ENCODE data around the gene FBXL2. TPM values are rescaled to one million over a fixed set of nuclear protein-coding genes. Genes with fewer than 3 reads are reported as not detected.

FBXL2 gene
- 21.4 TPM for total RNA-seq (ENCODE audit: unreplicated experiment)
- long read RNA-seq, transcript FBXL2-216 (15 exons, 3,847 nt), result major isoform, 16 of 20 reads
- long read RNA-seq, partial matches to known transcripts, result 2 of 20 reads
- long read RNA-seq, other reads (novel, unspliced or antisense), result 2 of 20 reads

GRCh38 chr3:33277193-33277882 lies at the start of gene FBXL2:
Gene FBXL2, plus strand, starts transcription at chr3:33277442. Its CDS starts 71 bp downstream, at chr3:33277513.
- Mint-ChIP-seq H3K27ac (ENCODE audit: unreplicated experiment) (peak within 1 kb of the TSS; percentile 31), H3K9me3 (ENCODE audit: unreplicated experiment) (peaks cover 3% of the 10 kb centered on the region), H3K36me3 (ENCODE audit: unreplicated experiment) (no peaks in the 10 kb centered on the region), H3K27me3 (ENCODE audit: unreplicated experiment) (peaks cover 2% of the 10 kb centered on the region), H3K4me1 (ENCODE audit: low read depth, unreplicated experiment) (no peaks in the 10 kb centered on the region), H3K4me3 (ENCODE audit: unreplicated experiment) (peak within 1 kb of the TSS; percentile 83)
- DNase-seq, result peak; percentile 97
- peak; percentile 15 for TF ChIP-seq CTCF (IDR thresholded peaks at IDR 0.05; ENCODE audit: partially characterized antibody, unreplicated experiment)

GRCh38 chr3:33229066-33229465 lies 48.2 kb upstream of the FBXL2 start:
- Mint-ChIP-seq H3K27ac (ENCODE audit: unreplicated experiment) (no peak overlapping the region), H3K27me3 (ENCODE audit: unreplicated experiment) (no peaks in the 10 kb centered on the region), H3K4me3 (ENCODE audit: unreplicated experiment) (no peak overlapping the region), H3K9me3 (ENCODE audit: unreplicated experiment) (no peaks in the 10 kb centered on the region), H3K36me3 (ENCODE audit: unreplicated experiment) (no peaks in the 10 kb centered on the region), H3K4me1 (ENCODE audit: low read depth, unreplicated experiment) (no peaks in the 10 kb centered on the region)
- no peak for DNase-seq
- TF ChIP-seq CTCF (IDR thresholded peaks at IDR 0.05; ENCODE audit: partially characterized antibody, unreplicated experiment), result no peak

GRCh38 chr3:33229947-33230346 lies 47.3 kb upstream of the FBXL2 start:
- no peaks in the 10 kb centered on the region for H3K4me1 Mint-ChIP-seq (ENCODE audit: low read depth, unreplicated experiment)
- H3K27ac Mint-ChIP-seq (ENCODE audit: unreplicated experiment), result no peak overlapping the region
- TF ChIP-seq CTCF (IDR thresholded peaks at IDR 0.05; ENCODE audit: partially characterized antibody, unreplicated experiment), result no peak
- DNase-seq, result no peak
- no peaks in the 10 kb centered on the region for H3K36me3 Mint-ChIP-seq (ENCODE audit: unreplicated experiment)
- no peaks in the 10 kb centered on the region for H3K27me3 Mint-ChIP-seq (ENCODE audit: unreplicated experiment)
- H3K4me3 Mint-ChIP-seq (ENCODE audit: unreplicated experiment), result no peak overlapping the region
- no peaks in the 10 kb centered on the region for H3K9me3 Mint-ChIP-seq (ENCODE audit: unreplicated experiment)

GRCh38 chr3:33231756-33232465 lies 45.3 kb upstream of the FBXL2 start:
- Mint-ChIP-seq H3K9me3 (ENCODE audit: unreplicated experiment) (no peaks in the 10 kb centered on the region), H3K4me3 (ENCODE audit: unreplicated experiment) (no peak overlapping the region), H3K36me3 (ENCODE audit: unreplicated experiment) (no peaks in the 10 kb centered on the region), H3K4me1 (ENCODE audit: low read depth, unreplicated experiment) (no peaks in the 10 kb centered on the region), H3K27ac (ENCODE audit: unreplicated experiment) (no peak overlapping the region), H3K27me3 (ENCODE audit: unreplicated experiment) (no peaks in the 10 kb centered on the region)
- DNase-seq, result no peak
- TF ChIP-seq CTCF (IDR thresholded peaks at IDR 0.05; ENCODE audit: partially characterized antibody, unreplicated experiment), result no peak

- Mint-ChIP-seq H3K27ac (ENCODE audit: unreplicated experiment) (no peak overlapping the region), H3K36me3 (ENCODE audit: unreplicated experiment) (no peaks in the 10 kb centered on the region), H3K4me1 (ENCODE audit: low read depth, unreplicated experiment) (no peaks in the 10 kb centered on the region), H3K9me3 (ENCODE audit: unreplicated experiment) (no peaks in the 10 kb centered on the region), H3K4me3 (ENCODE audit: unreplicated experiment) (no peak overlapping the region), H3K27me3 (ENCODE audit: unreplicated experiment) (peaks cover 1% of the 10 kb centered on the region)
- TF ChIP-seq CTCF (IDR thresholded peaks at IDR 0.05; ENCODE audit: partially characterized antibody, unreplicated experiment), result no peak
- DNase-seq, result no peak
Measured at GRCh38 chr3:33233884-33234283, 43.4 kb upstream of the FBXL2 start.
